RWPE2 (cell line): ENCODE results near the gene PROM1.

Experiments
- ATAC-seq: fragments of 200-7000 bp; cut with Tn5 transposase; 3 replicates; pipeline ENCODE4 v1.9.1; 2021; ENCODE audit warnings: low read depth
- DNase-seq: peaks from one replicate; pipeline ENCODE4 v3.0.0-alpha.2; 2020; ENCODE audit warnings: low spot score
- H3K27ac ChIP-seq: fragments of 450-650 bp; 2 replicates; pipeline ENCODE4 v1.5.1; 2017; ENCODE audit warnings: mild to moderate bottlenecking; ENCODE audit not compliant: poor library complexity, severe bottlenecking
- H3K27me3 ChIP-seq: fragments of 250-450 bp; sonication (Bioruptor Pico); 2 replicates; pipeline ENCODE4 v1.5.1; 2021; ENCODE audit warnings: mild to moderate bottlenecking, moderate library complexity; ENCODE audit not compliant: insufficient read depth, poor library complexity, severe bottlenecking
- H3K36me3 ChIP-seq: fragments of 250-450 bp; sonication (Bioruptor Pico); 2 replicates; pipeline ENCODE4 v1.5.1; 2020; ENCODE audit warnings: low read depth, mild to moderate bottlenecking, moderate library complexity
- H3K4me1 ChIP-seq: fragments of 250-450 bp; sonication (Bioruptor Pico); 2 replicates; pipeline ENCODE4 v1.5.1; 2021; ENCODE audit warnings: mild to moderate bottlenecking, moderate library complexity; ENCODE audit not compliant: insufficient read depth, poor library complexity, severe bottlenecking
- H3K4me3 ChIP-seq: fragments of 250-450 bp; sonication (Bioruptor Pico); 2 replicates; pipeline ENCODE4 v1.5.1; 2021; ENCODE audit warnings: mild to moderate bottlenecking, moderate library complexity; ENCODE audit not compliant: severe bottlenecking
- H3K9me3 ChIP-seq: fragments of 250-450 bp; sonication (Bioruptor Pico); 2 replicates; pipeline ENCODE4 v1.5.1; 2021; ENCODE audit warnings: mild to moderate bottlenecking, moderate library complexity; ENCODE audit not compliant: severe bottlenecking
- TF ChIP-seq, protein P1 (sequence below): fragments of 450-650 bp; IDR thresholded peaks from one replicate; pipeline ENCODE4 v1.5.1; 2017; ENCODE audit warnings: mild to moderate bottlenecking, moderate library complexity; ENCODE audit not compliant: poor library complexity, severe bottlenecking

PROM1 gene

DNA sequence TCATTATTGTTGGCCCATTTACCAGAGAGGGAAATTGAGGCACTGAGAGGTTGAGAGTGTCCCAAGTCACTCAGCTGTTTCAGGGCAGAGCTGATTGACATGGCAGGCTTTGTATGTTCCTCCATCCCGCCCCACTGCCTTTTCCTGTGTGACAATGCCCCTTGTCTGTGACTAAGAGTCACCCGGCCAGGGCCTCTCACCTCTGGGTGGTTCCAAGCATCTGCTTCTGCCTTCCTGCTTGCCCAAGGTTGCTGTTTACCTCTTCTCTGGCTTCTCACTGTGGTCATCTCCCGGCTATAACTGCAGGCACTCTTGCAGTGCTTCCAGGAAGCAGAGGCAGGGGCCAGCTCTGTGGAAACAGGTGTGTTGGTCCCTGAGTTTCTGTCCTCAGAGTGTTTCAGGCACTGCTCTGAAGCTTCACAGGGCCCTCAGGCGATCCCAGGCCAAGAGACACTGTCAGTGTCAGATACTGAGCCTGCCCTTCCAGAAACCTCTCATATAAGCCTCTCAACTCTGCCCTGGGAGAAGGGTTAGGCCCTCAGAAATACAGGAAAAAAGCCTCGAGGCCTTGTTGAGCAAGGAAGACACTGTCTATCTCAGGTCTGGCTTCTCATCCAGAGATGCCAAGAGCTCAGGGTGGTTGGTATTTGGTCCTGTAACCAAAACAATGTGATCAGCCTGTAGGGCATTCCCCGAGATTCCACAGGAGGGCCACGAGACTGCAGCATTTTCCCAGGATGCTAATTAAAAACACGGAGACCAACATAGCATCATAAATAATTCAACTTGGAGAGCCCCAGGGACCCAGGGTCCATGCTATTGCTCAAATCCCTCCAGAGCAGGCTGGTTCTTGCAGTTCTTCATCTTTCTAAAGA is 42.0 kb upstream of the PROM1 start:
- H3K27me3 ChIP-seq: no peaks in the 10 kb centered on the region
- DNase-seq (no peak), ATAC-seq (no peak)
- no peaks in the 10 kb centered on the region for H3K9me3 ChIP-seq
- no peaks in the 10 kb centered on the region for H3K4me1 ChIP-seq
- no peak overlapping the region for H3K4me3 ChIP-seq
- TF ChIP-seq, protein P1, sequence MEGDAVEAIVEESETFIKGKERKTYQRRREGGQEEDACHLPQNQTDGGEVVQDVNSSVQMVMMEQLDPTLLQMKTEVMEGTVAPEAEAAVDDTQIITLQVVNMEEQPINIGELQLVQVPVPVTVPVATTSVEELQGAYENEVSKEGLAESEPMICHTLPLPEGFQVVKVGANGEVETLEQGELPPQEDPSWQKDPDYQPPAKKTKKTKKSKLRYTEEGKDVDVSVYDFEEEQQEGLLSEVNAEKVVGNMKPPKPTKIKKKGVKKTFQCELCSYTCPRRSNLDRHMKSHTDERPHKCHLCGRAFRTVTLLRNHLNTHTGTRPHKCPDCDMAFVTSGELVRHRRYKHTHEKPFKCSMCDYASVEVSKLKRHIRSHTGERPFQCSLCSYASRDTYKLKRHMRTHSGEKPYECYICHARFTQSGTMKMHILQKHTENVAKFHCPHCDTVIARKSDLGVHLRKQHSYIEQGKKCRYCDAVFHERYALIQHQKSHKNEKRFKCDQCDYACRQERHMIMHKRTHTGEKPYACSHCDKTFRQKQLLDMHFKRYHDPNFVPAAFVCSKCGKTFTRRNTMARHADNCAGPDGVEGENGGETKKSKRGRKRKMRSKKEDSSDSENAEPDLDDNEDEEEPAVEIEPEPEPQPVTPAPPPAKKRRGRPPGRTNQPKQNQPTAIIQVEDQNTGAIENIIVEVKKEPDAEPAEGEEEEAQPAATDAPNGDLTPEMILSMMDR: no peak
- H3K27ac ChIP-seq: no peak overlapping the region
- no peaks in the 10 kb centered on the region for H3K36me3 ChIP-seq

DNA sequence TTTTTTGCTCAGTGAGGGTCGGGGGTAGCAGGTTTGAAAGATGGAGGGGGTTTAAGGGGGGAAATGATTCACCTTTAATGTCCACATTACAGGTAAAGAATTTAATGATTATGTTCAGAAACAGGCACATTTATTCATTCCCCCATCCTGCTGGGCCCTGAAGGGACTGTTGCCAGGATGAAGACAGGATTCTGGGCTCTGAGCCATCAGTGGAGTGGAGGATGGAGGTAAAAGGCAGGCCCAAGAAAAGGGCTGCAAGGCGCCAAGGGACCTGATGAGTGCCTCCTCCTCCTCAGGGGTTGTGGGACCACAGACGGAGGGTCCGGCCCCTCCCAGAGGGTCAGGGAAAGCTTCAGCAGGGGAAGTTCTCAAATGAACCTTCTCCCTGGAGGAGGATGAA is 40.4 kb upstream of the PROM1 start:
- no peak for DNase-seq

DNA sequence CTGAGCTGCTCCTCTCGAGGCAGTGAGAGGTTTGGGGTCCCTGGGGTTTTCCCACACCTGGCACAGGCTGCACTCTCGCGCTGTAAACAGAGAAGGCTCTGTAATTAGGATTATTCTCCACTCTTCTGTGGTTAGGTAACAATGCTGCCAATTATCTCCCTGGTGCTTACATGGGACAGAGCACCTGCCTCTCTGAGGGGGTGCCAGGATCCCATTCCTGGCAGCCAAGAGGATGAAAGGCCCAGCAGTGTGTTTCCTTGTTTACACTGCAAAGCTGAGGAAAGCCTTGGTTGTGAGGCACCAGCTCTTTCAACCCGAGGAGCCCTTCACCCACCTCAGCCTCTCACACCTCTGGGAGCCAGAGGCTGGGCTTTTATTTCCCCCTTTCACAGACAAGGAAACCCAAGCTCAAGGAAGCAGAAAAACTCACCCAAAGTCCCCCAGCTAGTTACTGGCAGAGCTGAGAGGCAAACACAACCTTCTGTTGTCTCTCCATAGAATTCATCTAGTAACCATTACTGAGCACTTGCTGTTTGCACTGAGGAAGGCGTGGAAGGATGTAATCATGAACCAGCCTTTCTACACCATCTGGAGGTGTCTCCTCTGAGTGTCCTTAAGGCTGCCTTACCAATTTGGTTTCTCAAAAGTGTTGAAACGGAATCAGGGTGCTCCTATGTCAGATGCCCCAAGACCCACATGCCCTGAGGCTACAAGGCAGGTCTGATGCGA is 39.7 kb upstream of the PROM1 start:
- no peaks in the 10 kb centered on the region for H3K36me3 ChIP-seq
- H3K4me3 ChIP-seq: no peak overlapping the region
- ATAC-seq (no peak), DNase-seq (no peak)
- H3K9me3 ChIP-seq: no peaks in the 10 kb centered on the region
- H3K27me3 ChIP-seq: no peaks in the 10 kb centered on the region
- no peak overlapping the region for H3K27ac ChIP-seq
- H3K4me1 ChIP-seq: no peaks in the 10 kb centered on the region
- TF ChIP-seq, protein P1: no peak

More for the DNA sequence above, 40.4 kb upstream of the PROM1 start:
- no peaks in the 10 kb centered on the region for H3K27me3 ChIP-seq
- TF ChIP-seq, protein P1: no peak
- no peak for ATAC-seq
- no peaks in the 10 kb centered on the region for H3K4me1 ChIP-seq
- no peaks in the 10 kb centered on the region for H3K36me3 ChIP-seq
- no peak overlapping the region for H3K27ac ChIP-seq
- no peaks in the 10 kb centered on the region for H3K9me3 ChIP-seq
- H3K4me3 ChIP-seq: no peak overlapping the region

DNA sequence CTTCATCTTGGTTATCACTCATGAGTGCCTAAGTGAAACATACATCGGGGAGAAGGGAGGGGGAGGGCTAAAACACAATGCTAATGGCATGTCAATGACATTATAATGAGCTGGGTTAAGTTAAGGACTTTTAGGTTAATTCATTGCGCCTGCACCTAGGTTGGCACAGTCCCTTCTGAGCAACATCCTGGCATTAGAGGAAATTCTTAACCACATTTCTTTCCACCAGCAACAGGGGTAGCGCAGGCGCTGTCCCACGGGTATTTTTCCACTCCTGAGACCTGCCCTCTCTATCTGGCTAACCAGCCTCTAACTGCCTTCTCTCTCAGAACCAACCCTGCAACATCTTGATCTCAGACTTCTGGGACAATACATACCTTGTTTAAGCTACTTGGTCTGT is 39.0 kb upstream of the PROM1 start:
- no peak for DNase-seq
- H3K9me3 ChIP-seq: no peaks in the 10 kb centered on the region
- H3K27ac ChIP-seq: no peak overlapping the region
- TF ChIP-seq, protein P1: no peak
- ATAC-seq: no peak
- no peaks in the 10 kb centered on the region for H3K27me3 ChIP-seq
- H3K4me1 ChIP-seq: no peaks in the 10 kb centered on the region
- no peak overlapping the region for H3K4me3 ChIP-seq
- no peaks in the 10 kb centered on the region for H3K36me3 ChIP-seq
